Upper lobe of left lung (tissue), 6 donors: Measurements from ENCODE around the gene SLC35E3. TPM values are rescaled to one million over a fixed set of nuclear protein-coding genes. Genes with fewer than 3 reads are reported as not detected.

Source experiments
- ATAC-seq, 2 donors: fragments of 200-7000 bp; cut with Tn5 transposase; one replicate each; pipeline ENCODE4 v1.9.1; 2022; ENCODE audit warnings: mild to moderate bottlenecking in 2 of 2, moderate library complexity in 2 of 2; ENCODE audit not compliant: low FRiP score in 2 of 2
- DNase-seq, 2 donors: peaks; one replicate each; pipeline ENCODE4 v3.0.0-alpha.2; 2019 to 2020
- H3K27ac ChIP-seq, 4 donors: fragments of 200-600 bp; sonication (generic); one replicate each; pipeline ENCODE4 v1.5.1; 2016 to 2019
- H3K27me3 ChIP-seq, 4 donors: fragments of 200-600 bp; sonication (generic); one replicate each; pipeline ENCODE4 v1.5.1; 2017 to 2019
- H3K36me3 ChIP-seq, 4 donors: fragments of 200-600 bp; sonication (generic); one replicate each; pipeline ENCODE4 v1.5.1; 2016 to 2019
- H3K4me1 ChIP-seq, 4 donors: fragments of 200-600 bp; sonication (generic); one replicate each; pipeline ENCODE4 v1.5.1; 2018 to 2019
- H3K4me3 ChIP-seq, 4 donors: fragments of 200-600 bp; sonication (generic); one replicate each; pipeline ENCODE4 v1.5.1; 2017 to 2019; ENCODE audit warnings: mild to moderate bottlenecking in 2 of 4, moderate library complexity in 1 of 4
- H3K9me3 ChIP-seq, 4 donors: fragments of 200-600 bp; sonication (generic); one replicate each; pipeline ENCODE4 v1.5.1; 2018 to 2019
- CTCF ChIP-seq, 6 experiments: fragments of 450-650 bp in 4 of 6; fragments of 200-600 bp in 2 of 6; sonication (generic) in 2 of 6; IDR thresholded peaks; one replicate each; pipeline ENCODE4 v1.5.1; 2016 to 2019; ENCODE audit warnings: antibody characterized with exemption in 6 of 6
- EP300 ChIP-seq, 4 donors: sonication (generic); formaldehyde crosslinking; IDR thresholded peaks; one replicate each; pipeline ENCODE4 v1.5.1; 2017; ENCODE audit warnings: antibody characterized with exemption in 4 of 4, control low read depth in 2 of 4
- POLR2A ChIP-seq, 4 donors: fragments of 450-650 bp; IDR thresholded peaks; one replicate each; pipeline ENCODE4 v1.5.1; 2016 to 2017; ENCODE audit warnings: antibody characterized with exemption in 4 of 4, mild to moderate bottlenecking in 2 of 4
- POLR2AphosphoS5 ChIP-seq, 2 donors: sonication (generic); formaldehyde crosslinking; IDR thresholded peaks; one replicate each; pipeline ENCODE4 v1.5.1; 2017; ENCODE audit warnings: antibody characterized with exemption in 2 of 2
- WGBS, 2 donors: methylation state at CpG; one replicate each; pipeline ENCODE4 v1.1.5; 2017 to 2018; 5-methylcytosine and 5-hydroxymethylcytosine counted together
- total RNA-seq, 6 donors: library from RNA; depleted of rRNA in 4 of 6; stranded (reverse); fragments of >200 nt in 4 of 6; gene quantifications; one replicate each; pipeline versions ENCODE4 v1.1.0 to v1.2.1, GENCODE V29; 2016 to 2021
- donor health status: DM: no; HTN: no; CAD: no; lungs with moderate emphysema.
- donor health status: DM: no; HTN: yes; CAD: no; lungs with severe emphysema.

The SLC35E3 gene
- total RNA-seq, 6 donors from 2014 or later = 6.5 to 38.8 (median 15.2) TPM

- Histone ChIP-seq H3K27me3 (no peaks in the 10 kb centered on the region), H3K4me3 (no peak overlapping the region), H3K4me1 (peaks cover 7 to 12% (median 9%) of the 10 kb centered on the region in 4 donors), H3K9me3 (no peaks in the 10 kb centered on the region), H3K27ac (no peak overlapping the region), H3K36me3 (no peaks in the 10 kb centered on the region)
- no peak for TF ChIP-seq CTCF (IDR thresholded peaks at IDR 0.05)
- TF ChIP-seq POLR2AphosphoS5 (IDR thresholded peaks at IDR 0.05) = no peak
- no peak for TF ChIP-seq POLR2A (IDR thresholded peaks at IDR 0.05)
- TF ChIP-seq EP300 (IDR thresholded peaks at IDR 0.05) = no peak
- ATAC-seq (no peak), DNase-seq (no peak)
- 91 to 96% methylated on average over 6 of the region's 6 CpGs for WGBS, 2 donors
Measured at GRCh38 chr12:68781728-68782127, 35.8 kb downstream of the SLC35E3 start.

DNA sequence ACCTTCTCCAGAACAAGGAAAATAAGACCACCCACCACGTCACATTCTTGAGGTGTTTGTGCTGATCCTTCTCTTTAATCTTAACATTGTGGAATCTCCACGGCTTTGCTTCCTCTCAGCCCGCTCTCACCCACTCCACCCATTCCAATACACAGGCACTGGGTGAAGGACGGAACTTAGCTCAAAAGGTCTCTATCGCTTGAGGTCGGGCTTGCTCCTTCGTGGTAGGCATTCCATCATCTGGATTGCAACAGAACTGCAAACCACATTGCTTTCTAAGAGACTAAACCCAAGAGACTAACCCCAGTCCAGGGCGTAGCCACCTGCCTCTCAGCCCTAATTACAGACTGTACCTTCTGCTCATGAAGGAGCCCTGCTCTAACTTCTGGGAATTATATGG, 38.0 kb downstream of the SLC35E3 start:
- peak; percentile 65 to 67 for ATAC-seq
- no peaks in the 10 kb centered on the region for H3K27me3 ChIP-seq
- H3K4me1 ChIP-seq = peaks cover 11 to 18% (median 12%) of the 10 kb centered on the region in 4 donors
- DNase-seq = peak in 1 of 2 donors; percentile 70
- 54 to 65% methylated on average over 8 of the region's 8 CpGs for WGBS, 2 donors
- no peaks in the 10 kb centered on the region for H3K36me3 ChIP-seq
- peak overlapping the region in 2 of 4 donors; percentile 79 for H3K27ac ChIP-seq
- TF ChIP-seq POLR2AphosphoS5 (IDR thresholded peaks at IDR 0.05) = peak; percentile 20 to 52
- TF ChIP-seq POLR2A (IDR thresholded peaks at IDR 0.05) = peak in 1 of 4 donors; percentile 54
- no peak for TF ChIP-seq EP300 (IDR thresholded peaks at IDR 0.05)
- no peaks in the 10 kb centered on the region for H3K9me3 ChIP-seq
- no peak overlapping the region for H3K4me3 ChIP-seq

DNA sequence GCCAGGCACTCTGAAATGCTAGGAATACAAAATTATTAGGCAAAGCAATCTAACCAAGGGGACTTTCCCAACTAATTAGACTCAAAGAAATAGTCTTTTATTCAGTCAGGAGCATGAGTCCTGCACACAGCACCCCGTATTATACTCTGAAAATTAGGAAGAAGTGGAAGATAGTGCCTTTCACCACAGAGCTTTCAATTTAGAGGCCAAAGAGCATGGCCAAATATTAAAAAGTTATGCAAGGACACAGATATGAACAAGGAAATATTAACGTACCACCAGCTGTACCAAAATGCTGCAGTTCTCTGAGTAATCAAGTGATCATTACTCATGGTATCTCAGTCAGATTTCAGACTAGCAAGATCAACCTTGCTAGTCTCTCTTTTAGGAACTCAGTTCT, 39.4 kb downstream of the SLC35E3 start:
- no peaks in the 10 kb centered on the region for H3K36me3 ChIP-seq
- H3K27ac ChIP-seq = peak overlapping the region; percentile 49 to 85 (median 70)
- 53 to 67% methylated on average over 2 of the region's 2 CpGs for WGBS, 2 donors
- no peaks in the 10 kb centered on the region for H3K27me3 ChIP-seq
- TF ChIP-seq CTCF (IDR thresholded peaks at IDR 0.05) (no peak), POLR2A (IDR thresholded peaks at IDR 0.05) (peak in 1 of 4 donors; percentile 58), EP300 (IDR thresholded peaks at IDR 0.05) (peak in 1 of 4 donors; percentile 58), POLR2AphosphoS5 (IDR thresholded peaks at IDR 0.05) (no peak)
- peak; percentile 15 to 47 for ATAC-seq
- peaks cover 11 to 18% (median 12%) of the 10 kb centered on the region in 4 donors for H3K4me1 ChIP-seq
- no peak for DNase-seq
- no peak overlapping the region for H3K4me3 ChIP-seq
- no peaks in the 10 kb centered on the region for H3K9me3 ChIP-seq

- Histone ChIP-seq H3K4me1 (peaks cover 11 to 18% (median 12%) of the 10 kb centered on the region in 4 donors), H3K36me3 (no peaks in the 10 kb centered on the region), H3K27ac (peak overlapping the region in 3 of 4 donors; percentile 71 to 85 (median 79)), H3K4me3 (no peak overlapping the region), H3K9me3 (no peaks in the 10 kb centered on the region), H3K27me3 (no peaks in the 10 kb centered on the region)
- no peak for DNase-seq
- no peak for TF ChIP-seq POLR2AphosphoS5 (IDR thresholded peaks at IDR 0.05)
- no peak for TF ChIP-seq POLR2A (IDR thresholded peaks at IDR 0.05)
- TF ChIP-seq EP300 (IDR thresholded peaks at IDR 0.05) = no peak
- no peak for TF ChIP-seq CTCF (IDR thresholded peaks at IDR 0.05)
- no peak for ATAC-seq
- WGBS, 2 donors = 90 to 92% methylated on average over 5 of the region's 5 CpGs
Measured at GRCh38 chr12:68785823-68786222, 39.8 kb downstream of the SLC35E3 start.

DNA sequence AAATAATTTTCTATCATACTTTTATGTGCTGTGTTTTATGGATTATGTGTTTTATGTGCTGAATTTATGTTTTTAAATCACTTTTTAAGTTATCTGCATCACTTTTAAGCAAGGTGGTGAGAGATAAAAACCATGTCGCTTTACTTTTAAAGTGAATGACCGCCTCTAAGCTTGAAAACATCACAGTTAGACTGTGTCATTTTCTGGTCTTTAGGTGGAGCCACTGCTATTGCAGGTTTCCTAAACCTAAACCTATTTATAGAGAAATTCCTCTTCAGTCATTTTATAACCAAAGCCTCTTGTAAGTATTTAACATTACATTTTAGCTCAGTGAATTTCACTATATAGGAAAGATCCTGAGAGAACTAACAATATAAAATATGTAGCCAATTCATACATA, 41.0 kb downstream of the SLC35E3 start:
- ATAC-seq = no peak
- Histone ChIP-seq H3K27me3 (no peaks in the 10 kb centered on the region), H3K36me3 (no peaks in the 10 kb centered on the region), H3K4me1 (peaks cover 11 to 18% (median 12%) of the 10 kb centered on the region in 4 donors), H3K9me3 (no peaks in the 10 kb centered on the region), H3K4me3 (no peak overlapping the region), H3K27ac (peak overlapping the region; percentile 71 to 85 (median 78))
- DNase-seq = no peak
- TF ChIP-seq POLR2AphosphoS5 (IDR thresholded peaks at IDR 0.05) = no peak
- no peak for TF ChIP-seq EP300 (IDR thresholded peaks at IDR 0.05)
- no peak for TF ChIP-seq CTCF (IDR thresholded peaks at IDR 0.05)
- 77 to 87% methylated on average over 2 of the region's 2 CpGs for WGBS, 2 donors
